ENCODE results near the gene SNX13.

- no peak for TF ChIP-seq POLR2A (IDR thresholded peaks at IDR 0.05; ENCODE audit: low read length)
- no peak for TF ChIP-seq CTCF (IDR thresholded peaks at IDR 0.05)
- TF ChIP-seq RNF2 (IDR thresholded peaks at IDR 0.05; ENCODE audit: borderline replicate concordance, low read depth) = no peak
- no peak for TF ChIP-seq MAX (IDR thresholded peaks at IDR 0.05)
- TF ChIP-seq EHMT2 (IDR thresholded peaks at IDR 0.05; ENCODE audit: low read depth) = no peak
- no peak for TF ChIP-seq MAZ (IDR thresholded peaks at IDR 0.05; ENCODE audit: borderline replicate concordance, low read depth, low read length)
These were observed 28.2 kb downstream of the SNX13 start for GRCh38 chr7:17912050-17912449.

All from A549 (cell line).